HepG2 (cell line): ENCODE data around the gene EXOSC9. TPM values are rescaled to one million over a fixed set of nuclear protein-coding genes. Genes with fewer than 3 reads are reported as not detected.

ENCODE experiments used
- BORCS8-MEF2B ChIP-seq: sonication (generic); formaldehyde crosslinking; IDR thresholded peaks from 2 replicates; pipeline ENCODE4 v1.8.0; 2022; ENCODE audit warnings: mild to moderate bottlenecking, missing genetic modification reagents
- GATAD1 ChIP-seq: IDR thresholded peaks from 2 replicates; pipeline ENCODE4 v1.6.1; 2016; ENCODE audit warnings: missing genetic modification reagents, missing compliant biosample characterization
- HIC2 ChIP-seq: sonication (generic); formaldehyde crosslinking; IDR thresholded peaks from 2 replicates; pipeline ENCODE4 v1.9.0; 2022; ENCODE audit warnings: low read depth, missing genetic modification reagents
- HNRNPH1 ChIP-seq: fragments of 200-400 bp; formaldehyde crosslinking; optimal IDR thresholded peaks from 2 replicates; pipeline ENCODE3; 2017; ENCODE audit warnings: mild to moderate bottlenecking, low read depth, low read length
- KMT2A ChIP-seq: sonication (generic); formaldehyde crosslinking; IDR thresholded peaks from 2 replicates; pipeline ENCODE4 v1.4.0; 2020; ENCODE audit warnings: missing genetic modification reagents
- PCBP2 ChIP-seq: fragments of 200-400 bp; formaldehyde crosslinking; optimal IDR thresholded peaks from 2 replicates; pipeline ENCODE3; 2018; ENCODE audit warnings: low read length, low read depth; ENCODE audit not compliant: poor library complexity, severe bottlenecking
- PHF20 ChIP-seq: sonication (generic); formaldehyde crosslinking; IDR thresholded peaks from 2 replicates; pipeline ENCODE4 v1.5.0; 2020; ENCODE audit warnings: mild to moderate bottlenecking, missing genetic modification reagents
- PHF5A ChIP-seq: IDR thresholded peaks from one replicate; pipeline ENCODE4 v1.6.1; 2018; ENCODE audit warnings: low read depth, missing genetic modification reagents; ENCODE audit not compliant: unreplicated experiment
- POLR2AphosphoS2 ChIP-seq: IDR thresholded peaks from 2 replicates; pipeline ENCODE4 v1.6.1; 2011; ENCODE audit warnings: low read depth, low read length, improper control_type of control experiment
- RNF219 ChIP-seq: sonication (generic); formaldehyde crosslinking; IDR thresholded peaks from 2 replicates; pipeline ENCODE4 v1.5.0; 2020; ENCODE audit warnings: mild to moderate bottlenecking, missing genetic modification reagents
- TBP ChIP-seq: sonication (generic); formaldehyde crosslinking; IDR thresholded peaks from 2 replicates; pipeline ENCODE4 v1.5.0; 2020; ENCODE audit warnings: missing genetic modification reagents
- TRAFD1 ChIP-seq: sonication (generic); formaldehyde crosslinking; IDR thresholded peaks from 2 replicates; pipeline ENCODE4 v1.5.1; 2020; ENCODE audit warnings: missing genetic modification reagents, mild to moderate bottlenecking, borderline replicate concordance
- ZIK1 ChIP-seq: sonication (generic); formaldehyde crosslinking; IDR thresholded peaks from 2 replicates; pipeline ENCODE4 v1.5.0; 2020; ENCODE audit warnings: mild to moderate bottlenecking, low read depth, missing genetic modification reagents, borderline replicate concordance
- ZNF10 ChIP-seq: sonication (generic); formaldehyde crosslinking; IDR thresholded peaks from 2 replicates; pipeline ENCODE4 v1.4.0; 2020; ENCODE audit warnings: mild to moderate bottlenecking, low read depth, missing genetic modification reagents, borderline replicate concordance
- ZSCAN5A ChIP-seq: sonication (generic); formaldehyde crosslinking; IDR thresholded peaks from 2 replicates; pipeline ENCODE4 v1.8.0; 2022; ENCODE audit warnings: mild to moderate bottlenecking, missing genetic modification reagents, borderline replicate concordance
- polyA plus RNA-seq, 8 experiments: library from polyadenylated mRNA; depleted of rRNA in 3 of 8; stranded (reverse) in 7 of 8; unstranded in 1 of 8; fragments of >200 nt; fragmentation: Illumina TruSeq in 4 of 8; extraction: Trizol in 4 of 8; gene quantifications; 2 replicates each; pipeline versions ENCODE4 v1.2.1 to v1.2.3, GENCODE V29; 2011 to 2016; ENCODE audit warnings: low read depth in 4 of 8, missing spikeins in 1 of 8, mixed read lengths in 1 of 8; ENCODE audit not compliant: insufficient read depth in 1 of 8
- total RNA-seq, 5 experiments: library from RNA; depleted of rRNA; stranded (reverse); fragments of >200 nt; fragmentation: Illumina TruSeq; extraction: Trizol; gene quantifications; 2 replicates each; pipeline ENCODE4 v1.2.3, GENCODE V29; 2016; ENCODE audit warnings: low read depth in 1 of 5
- TF ChIP-seq, protein P1 (sequence below): sonication (generic); formaldehyde crosslinking; IDR thresholded peaks from 2 replicates; pipeline ENCODE4 v1.8.1; 2023; ENCODE audit warnings: missing genetic modification reagents, inconsistent platforms, borderline replicate concordance
- TF ChIP-seq, protein P2 (sequence below), 2 experiments: sonication (generic) in 1 of 2; formaldehyde crosslinking in 1 of 2; IDR thresholded peaks; 2 replicates each; pipeline versions ENCODE4 v1.5.1 to v1.6.1; 2011 to 2020; ENCODE audit warnings: borderline replicate concordance in 1 of 2, low read depth in 1 of 2, low read length in 1 of 2, mild to moderate bottlenecking in 1 of 2, missing genetic modification reagents in 1 of 2, moderate library complexity in 1 of 2

EXOSC9 gene
- total and polyA plus RNA-seq, 2 of the 13 experiments (the other 11 are each of a cell fraction or from before 2014, with no cell fraction given), result 26.0 to 48.0 TPM

- TF ChIP-seq ZSCAN5A (no peak), HIC2 (CRISPR knock-in tag) (no peak; the same call in 1 of the 2 replicates), TBP (no peak), BORCS8-MEF2B (peak; percentile 94), RNF219 (CRISPR knock-in tag) (no peak), PCBP2 (no peak), PHF20 (peak; percentile 91), KMT2A (CRISPR knock-in tag) (peak; percentile 96), HNRNPH1 (no peak), ZIK1 (CRISPR knock-in tag) (peak; percentile 92; the same call in 1 of the 2 replicates), PHF5A (no peak), GATAD1 (CRISPR knock-in tag) (peak; percentile 94), ZNF10 (CRISPR knock-in tag) (no peak), TRAFD1 (CRISPR knock-in tag) (no peak), POLR2AphosphoS2 (no peak)
- TF ChIP-seq, protein P1, sequence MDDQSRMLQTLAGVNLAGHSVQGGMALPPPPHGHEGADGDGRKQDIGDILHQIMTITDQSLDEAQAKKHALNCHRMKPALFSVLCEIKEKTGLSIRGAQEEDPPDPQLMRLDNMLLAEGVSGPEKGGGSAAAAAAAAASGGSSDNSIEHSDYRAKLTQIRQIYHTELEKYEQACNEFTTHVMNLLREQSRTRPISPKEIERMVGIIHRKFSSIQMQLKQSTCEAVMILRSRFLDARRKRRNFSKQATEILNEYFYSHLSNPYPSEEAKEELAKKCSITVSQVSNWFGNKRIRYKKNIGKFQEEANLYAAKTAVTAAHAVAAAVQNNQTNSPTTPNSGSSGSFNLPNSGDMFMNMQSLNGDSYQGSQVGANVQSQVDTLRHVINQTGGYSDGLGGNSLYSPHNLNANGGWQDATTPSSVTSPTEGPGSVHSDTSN (CRISPR knock-in tag), result peak; percentile 42; the same call in 1 of the 2 replicates
- TF ChIP-seq, protein P2, sequence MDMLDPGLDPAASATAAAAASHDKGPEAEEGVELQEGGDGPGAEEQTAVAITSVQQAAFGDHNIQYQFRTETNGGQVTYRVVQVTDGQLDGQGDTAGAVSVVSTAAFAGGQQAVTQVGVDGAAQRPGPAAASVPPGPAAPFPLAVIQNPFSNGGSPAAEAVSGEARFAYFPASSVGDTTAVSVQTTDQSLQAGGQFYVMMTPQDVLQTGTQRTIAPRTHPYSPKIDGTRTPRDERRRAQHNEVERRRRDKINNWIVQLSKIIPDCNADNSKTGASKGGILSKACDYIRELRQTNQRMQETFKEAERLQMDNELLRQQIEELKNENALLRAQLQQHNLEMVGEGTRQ (IDR thresholded peaks at IDR 0.05; ENCODE audit: low read depth, low read length), result no peak
- TF ChIP-seq, protein P2 (CRISPR knock-in tag; IDR thresholded peaks at IDR 0.05; ENCODE audit: borderline replicate concordance), result no peak
Measured at GRCh38 chr4:121823505-121824170, 22.5 kb downstream of the EXOSC9 start, which contains the start of gene CCNA2 (continued).
